Spleen (tissue), 11 donors: Measurements from ENCODE around the gene RYR2. TPM values are rescaled to one million over a fixed set of nuclear protein-coding genes. Genes with fewer than 3 reads are reported as not detected.

ENCODE experiments used
- DNase-seq: peaks from one replicate; pipeline ENCODE4 v3.0.0-alpha.2; 2020
- H3K27ac ChIP-seq, 8 donors: fragments of 200-600 bp; sonication (generic) in 7 of 8; 1 replicate in 4 of 8; 2 replicates in 4 of 8; pipeline versions ENCODE4 v1.5.0 to v1.8.0; 2016 to 2021; ENCODE audit warnings: inconsistent platforms in 4 of 8, mild to moderate bottlenecking in 4 of 8, moderate library complexity in 1 of 8
- H3K27me3 ChIP-seq, 7 donors: fragments of 200-600 bp; sonication (generic) in 6 of 7; replicated peaks in 1 of 7; 1 replicate in 4 of 7; 2 replicates in 3 of 7; pipeline versions ENCODE4 v1.5.0 to v1.8.0; 2016 to 2021; ENCODE audit warnings: inconsistent platforms in 3 of 7, mild to moderate bottlenecking in 1 of 7
- H3K36me3 ChIP-seq, 6 donors: fragments of 200-600 bp; sonication (generic) in 5 of 6; 1 replicate in 4 of 6; 2 replicates in 2 of 6; pipeline versions ENCODE4 v1.5.0 to v1.8.0; 2016 to 2021; ENCODE audit warnings: inconsistent platforms in 2 of 6
- H3K4me1 ChIP-seq, 6 donors: fragments of 200-600 bp; sonication (generic) in 5 of 6; 1 replicate in 3 of 6; 2 replicates in 3 of 6; pipeline versions ENCODE4 v1.5.0 to v1.8.0; 2016 to 2021; ENCODE audit warnings: inconsistent platforms in 3 of 6
- H3K4me3 ChIP-seq, 8 donors: fragments of 200-600 bp; sonication (generic) in 7 of 8; 1 replicate in 4 of 8; 2 replicates in 4 of 8; pipeline versions ENCODE4 v1.5.0 to v1.8.0; 2016 to 2021; ENCODE audit warnings: inconsistent platforms in 4 of 8, mild to moderate bottlenecking in 4 of 8, moderate library complexity in 2 of 8
- H3K9me3 ChIP-seq, 8 donors: fragments of 200-600 bp; sonication (generic) in 7 of 8; 1 replicate in 4 of 8; 2 replicates in 4 of 8; pipeline versions ENCODE4 v1.5.0 to v1.8.0; 2016 to 2021; ENCODE audit warnings: inconsistent platforms in 4 of 8
- POLR2A ChIP-seq, 3 donors: fragments of 450-650 bp; IDR thresholded peaks; one replicate each; pipeline ENCODE4 v1.5.1; 2017; ENCODE audit warnings: antibody characterized with exemption in 3 of 3, mild to moderate bottlenecking in 1 of 3
- POLR2AphosphoS5 ChIP-seq, 3 donors: sonication (generic); formaldehyde crosslinking; IDR thresholded peaks; one replicate each; pipeline ENCODE4 v1.5.1; 2017; ENCODE audit warnings: antibody characterized with exemption in 3 of 3
- WGBS, 5 donors: extraction: QIAGEN DNeasy Blood & Tissue Kit in 3 of 5; methylation state at CpG; one replicate each; pipeline versions ENCODE4 v1.1.5 to v1.1.7; 2013 to 2018; 5-methylcytosine and 5-hydroxymethylcytosine counted together
- intact Hi-C: fragments of 100-400 bp; cut with DNase I; formaldehyde crosslinking; loops from one replicate; pipeline ENCODE4 v1.15.0; 2023; ENCODE audit warnings: low total_unique reads
- polyA plus RNA-seq, 3 donors: library from polyadenylated mRNA; stranded (reverse); fragments of 200-250 nt; gene quantifications; one replicate each; pipeline ENCODE4 v1.2.1, GENCODE V29; 2013
- total RNA-seq, 7 donors: library from RNA; depleted of rRNA in 3 of 7; stranded (reverse); fragments of >200 nt in 3 of 7; fragmentation: NEBNext Ultra II Directional in 4 of 7; extraction: Animal tissue kit (Norgen Biotek cat#: 25700) in 4 of 7; gene quantifications; one replicate each; pipeline versions ENCODE4 v1.1.0 to v1.2.1, GENCODE V29; 2016 to 2021
- TF ChIP-seq, protein P1 (sequence below), 11 experiments: fragments of 200-600 bp in 7 of 11; fragments of 450-650 bp in 4 of 11; sonication (generic) in 4 of 11; IDR thresholded peaks in 8 of 11; conservative IDR thresholded peaks in 3 of 11; 1 replicate in 7 of 11; 2 replicates in 4 of 11; pipeline versions ENCODE4 v1.4.0 to v1.8.0; 2016 to 2021; ENCODE audit warnings: antibody characterized with exemption in 11 of 11, inconsistent platforms in 4 of 11, mild to moderate bottlenecking in 1 of 11
- donor health status: healthy with polysubstance abuse.
- donor health status: DM: no; HTN: no; CAD: no; lungs with moderate emphysema.
- donor health status: DM: no; HTN: no; CAD: no.
- donor health status: Bipolar disorder and iron deficiency.
- donor health status: healthy.
- donor health status: DM: no; HTN: no; CAD: no.
- donor health status: DM: yes; HTN: yes; CAD: no.

RYR2 gene
- total and polyA plus RNA-seq, 10 donors: 0.12 to 7.1 (median 3.7) TPM

GRCh38 chr1:237303929-237304328 lies 261.9 kb downstream of the RYR2 start:
- DNase-seq: no peak
- H3K9me3 ChIP-seq: no peaks in the 10 kb centered on the region
- no peaks in the 10 kb centered on the region for H3K27me3 ChIP-seq
- H3K27ac ChIP-seq: no peak overlapping the region
- H3K4me3 ChIP-seq: no peak overlapping the region
- H3K36me3 ChIP-seq: no peaks in the 10 kb centered on the region
- TF ChIP-seq POLR2AphosphoS5 (IDR thresholded peaks at IDR 0.05): no peak
- no peak for TF ChIP-seq POLR2A (IDR thresholded peaks at IDR 0.05)
- TF ChIP-seq, protein P1, sequence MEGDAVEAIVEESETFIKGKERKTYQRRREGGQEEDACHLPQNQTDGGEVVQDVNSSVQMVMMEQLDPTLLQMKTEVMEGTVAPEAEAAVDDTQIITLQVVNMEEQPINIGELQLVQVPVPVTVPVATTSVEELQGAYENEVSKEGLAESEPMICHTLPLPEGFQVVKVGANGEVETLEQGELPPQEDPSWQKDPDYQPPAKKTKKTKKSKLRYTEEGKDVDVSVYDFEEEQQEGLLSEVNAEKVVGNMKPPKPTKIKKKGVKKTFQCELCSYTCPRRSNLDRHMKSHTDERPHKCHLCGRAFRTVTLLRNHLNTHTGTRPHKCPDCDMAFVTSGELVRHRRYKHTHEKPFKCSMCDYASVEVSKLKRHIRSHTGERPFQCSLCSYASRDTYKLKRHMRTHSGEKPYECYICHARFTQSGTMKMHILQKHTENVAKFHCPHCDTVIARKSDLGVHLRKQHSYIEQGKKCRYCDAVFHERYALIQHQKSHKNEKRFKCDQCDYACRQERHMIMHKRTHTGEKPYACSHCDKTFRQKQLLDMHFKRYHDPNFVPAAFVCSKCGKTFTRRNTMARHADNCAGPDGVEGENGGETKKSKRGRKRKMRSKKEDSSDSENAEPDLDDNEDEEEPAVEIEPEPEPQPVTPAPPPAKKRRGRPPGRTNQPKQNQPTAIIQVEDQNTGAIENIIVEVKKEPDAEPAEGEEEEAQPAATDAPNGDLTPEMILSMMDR (IDR thresholded peaks at IDR 0.05 in 8 of 11, conservative IDR thresholded peaks at IDR 0.05 in 3 of 11): no peak
- H3K4me1 ChIP-seq: no peaks in the 10 kb centered on the region
- 61 to 79% (median 71%) methylated on average over 1 of the region's 1 CpG for WGBS, 5 donors
- intact Hi-C loops: no loop called here

GRCh38 chr1:237306726-237307125 lies 264.7 kb downstream of the RYR2 start:
- Histone ChIP-seq H3K9me3 (peaks cover 0 to 8% (median 0%) of the 10 kb centered on the region in 8 donors), H3K4me3 (no peak overlapping the region), H3K27me3 (no peaks in the 10 kb centered on the region), H3K27ac (no peak overlapping the region), H3K4me1 (no peaks in the 10 kb centered on the region), H3K36me3 (no peaks in the 10 kb centered on the region)
- DNase-seq: no peak
- WGBS, 5 donors: 74 to 84% (median 81%) methylated on average over 8 of the region's 8 CpGs
- TF ChIP-seq, protein P1 (IDR thresholded peaks at IDR 0.05 in 8 of 11, conservative IDR thresholded peaks at IDR 0.05 in 3 of 11): no peak
- no peak for TF ChIP-seq POLR2A (IDR thresholded peaks at IDR 0.05)
- no peak for TF ChIP-seq POLR2AphosphoS5 (IDR thresholded peaks at IDR 0.05)
- intact Hi-C loops: no loop called here

DNA sequence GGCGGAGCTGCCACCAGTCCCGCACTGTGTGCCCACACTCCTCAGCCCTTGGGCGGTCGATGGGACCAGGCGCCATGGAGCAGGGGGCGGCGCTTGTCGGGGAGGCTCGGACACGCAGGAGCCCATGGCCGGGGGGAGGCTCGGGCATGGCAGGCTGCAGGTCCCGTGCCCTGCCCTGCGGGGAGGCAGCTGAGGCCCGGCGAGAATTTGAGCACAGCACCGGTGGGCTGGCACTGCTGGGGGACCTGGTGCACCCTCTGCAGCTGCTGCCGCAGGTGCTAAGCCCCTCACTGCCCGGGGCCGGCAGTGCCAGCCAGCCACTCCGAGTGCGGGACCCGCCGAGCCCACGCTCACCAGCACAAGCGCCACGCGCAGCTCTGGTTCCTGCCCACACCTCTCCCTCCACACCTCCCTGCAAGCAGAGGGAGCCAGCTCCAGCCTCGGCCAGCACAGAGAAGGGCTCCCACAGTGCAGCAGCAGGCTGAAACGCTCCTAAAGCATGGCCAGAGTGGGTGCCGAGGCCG lies 267.7 kb downstream of the RYR2 start:
- no peak for DNase-seq
- Histone ChIP-seq H3K9me3 (peaks cover 0 to 15% (median 0%) of the 10 kb centered on the region in 8 donors), H3K27me3 (no peaks in the 10 kb centered on the region), H3K4me1 (no peaks in the 10 kb centered on the region), H3K36me3 (no peaks in the 10 kb centered on the region), H3K27ac (no peak overlapping the region), H3K4me3 (no peak overlapping the region)
- TF ChIP-seq, protein P1 (IDR thresholded peaks at IDR 0.05 in 8 of 11, conservative IDR thresholded peaks at IDR 0.05 in 3 of 11): no peak
- TF ChIP-seq POLR2A (IDR thresholded peaks at IDR 0.05): no peak
- TF ChIP-seq POLR2AphosphoS5 (IDR thresholded peaks at IDR 0.05): no peak
- 87 to 93% (median 90%) methylated on average over 22 to 32 of the region's 32 CpGs for WGBS, 5 donors
- intact Hi-C loops: no loop called here

- H3K27ac ChIP-seq: no peak overlapping the region
- DNase-seq: no peak
- WGBS, 5 donors: 75 to 84% (median 79%) methylated on average over 4 of the region's 4 CpGs
Observed at GRCh38 chr1:237316352-237316751, 274.4 kb downstream of the RYR2 start.

More at GRCh38 chr1:237316352-237316751, 274.4 kb downstream of the RYR2 start:
- Histone ChIP-seq H3K4me1 (no peaks in the 10 kb centered on the region), H3K4me3 (no peak overlapping the region), H3K9me3 (peaks cover 0 to 22% (median 8%) of the 10 kb centered on the region in 8 donors), H3K36me3 (no peaks in the 10 kb centered on the region), H3K27me3 (no peaks in the 10 kb centered on the region)
- intact Hi-C loops: no loop called here
- no peak for TF ChIP-seq POLR2A (IDR thresholded peaks at IDR 0.05)
- TF ChIP-seq, protein P1 (IDR thresholded peaks at IDR 0.05 in 8 of 11, conservative IDR thresholded peaks at IDR 0.05 in 3 of 11): no peak
- TF ChIP-seq POLR2AphosphoS5 (IDR thresholded peaks at IDR 0.05): no peak
